K562 (cell line): ENCODE measurements around the gene KLK13. TPM values are rescaled to one million over a fixed set of nuclear protein-coding genes. Genes with fewer than 3 reads are reported as not detected.
A peak's percentile ranks its signal among the peaks of the same experiment; 100 is the strongest.

Source experiments
- ARID2 ChIP-seq: fragments of 450-650 bp; IDR thresholded peaks from 2 replicates; pipeline ENCODE4 v1.6.1; 2017; ENCODE audit warnings: antibody characterized with exemption, mild to moderate bottlenecking
- ASH1L ChIP-seq: fragments of 450-650 bp; IDR thresholded peaks from 2 replicates; pipeline ENCODE4 v1.6.1; 2018; ENCODE audit warnings: borderline replicate concordance, mild to moderate bottlenecking, low read depth; ENCODE audit not compliant: partially characterized antibody
- CBFA2T3 ChIP-seq: fragments of 450-650 bp; IDR thresholded peaks from 2 replicates; pipeline ENCODE4 v1.6.1; 2017
- KDM4B ChIP-seq, 2 experiments: fragments of 450-650 bp in 1 of 2; sonication (generic) in 1 of 2; IDR thresholded peaks; 2 replicates each; pipeline ENCODE4 v1.6.1; 2016 to 2017; ENCODE audit warnings: borderline replicate concordance in 2 of 2, antibody characterized with exemption in 1 of 2, low read depth in 1 of 2, mild to moderate bottlenecking in 1 of 2
- MCM2 ChIP-seq: fragments of 450-650 bp; IDR thresholded peaks from 2 replicates; pipeline ENCODE4 v1.6.1; 2017; ENCODE audit warnings: low read depth, mild to moderate bottlenecking
- NONO ChIP-seq, 2 experiments: fragments of 200-400 bp in 1 of 2; fragments of 450-650 bp in 1 of 2; formaldehyde crosslinking in 1 of 2; IDR thresholded peaks; 2 replicates each; pipeline ENCODE4 v1.6.1; 2017; ENCODE audit warnings: low read depth in 2 of 2, mild to moderate bottlenecking in 2 of 2, moderate library complexity in 2 of 2, low read length in 1 of 2
- RAD21 ChIP-seq, 2 experiments: fragments of 250-450 bp in 1 of 2; fragments of 450-650 bp in 1 of 2; sonication (Bioruptor Pico) in 1 of 2; formaldehyde crosslinking in 1 of 2; IDR thresholded peaks in 1 of 2; conservative IDR thresholded peaks in 1 of 2; 2 replicates each; pipeline versions ENCODE4 v1.4.0 to v1.8.0; 2020 to 2022; ENCODE audit warnings: mild to moderate bottlenecking in 2 of 2, moderate library complexity in 1 of 2
- SP2 ChIP-seq: IDR thresholded peaks from 2 replicates; pipeline ENCODE4 v1.6.1; 2011; ENCODE audit warnings: mild to moderate bottlenecking, low read depth, low read length, moderate library complexity; ENCODE audit not compliant: poor library complexity, severe bottlenecking; ENCODE audit errors: extremely low read depth
- SREBF1 ChIP-seq: fragments of 150-350 bp; IDR thresholded peaks from 2 replicates; pipeline ENCODE4 v1.6.1; 2014; ENCODE audit warnings: antibody characterized with exemption, low read depth, low read length, borderline replicate concordance
- ZBED1 ChIP-seq: IDR thresholded peaks from 2 replicates; pipeline ENCODE4 v1.6.1; 2014
- ZNF175 ChIP-seq: fragments of 200-800 bp; sonication (Bioruptor generic); IDR thresholded peaks from 2 replicates; pipeline ENCODE4 v1.6.1; 2016; ENCODE audit warnings: low read depth, mild to moderate bottlenecking, missing genetic modification characterization, missing compliant biosample characterization
- polyA plus RNA-seq, 8 experiments: library from polyadenylated mRNA; depleted of rRNA in 4 of 8; stranded (reverse) in 5 of 8; unstranded in 3 of 8; fragments of >200 nt; fragmentation: Nextera tagmentation in 2 of 8; fragmentation: Illumina TruSeq in 1 of 8; extraction: Ambion mirVana in 2 of 8; extraction: Trizol in 1 of 8; gene quantifications; 2 replicates each; pipeline versions ENCODE4 v1.2.1 to v1.2.3, GENCODE V29; 2011 to 2014; ENCODE audit warnings: inconsistent platforms in 1 of 8, missing spikeins in 1 of 8
- total RNA-seq, 7 experiments: library from RNA; depleted of rRNA in 6 of 7; stranded (reverse); fragments of >200 nt in 6 of 7; fragmentation: Illumina TruSeq in 2 of 7; extraction: Trizol in 2 of 7; gene quantifications; 2 replicates each; pipeline versions ENCODE4 v1.2.1 to v1.2.3, GENCODE V29; 2011 to 2021; ENCODE audit warnings: low replicate concordance in 1 of 7
- TF ChIP-seq, protein P1 (sequence below): IDR thresholded peaks from 2 replicates; pipeline ENCODE4 v1.6.1; 2011; ENCODE audit warnings: borderline replicate concordance, low read depth, mild to moderate bottlenecking, moderate library complexity, low read length; ENCODE audit not compliant: insufficient read depth, poor library complexity, severe bottlenecking
- TF ChIP-seq, protein P2 (sequence below): sonication (generic); formaldehyde crosslinking; IDR thresholded peaks from 2 replicates; pipeline ENCODE4 v1.8.0; 2023; ENCODE audit warnings: mild to moderate bottlenecking, missing genetic modification reagents
- TF ChIP-seq, protein P3 (sequence below): fragments of 250-450 bp; sonication (Bioruptor Pico); IDR thresholded peaks from 2 replicates; pipeline ENCODE4 v1.8.0; 2022; ENCODE audit warnings: moderate library complexity, mild to moderate bottlenecking, inconsistent platforms
- TF ChIP-seq, protein P4 (sequence below): sonication (generic); formaldehyde crosslinking; IDR thresholded peaks from 2 replicates; pipeline ENCODE4 v1.9.0; 2022; ENCODE audit warnings: mild to moderate bottlenecking, missing genetic modification reagents
- TF ChIP-seq, protein P5 (sequence below): fragments of 200-800 bp; sonication (Bioruptor generic); IDR thresholded peaks from 2 replicates; pipeline ENCODE4 v1.6.1; 2017; ENCODE audit warnings: missing genetic modification characterization, missing compliant biosample characterization
- TF ChIP-seq, protein P6 (sequence below): fragments of 250-450 bp; sonication (Bioruptor Pico); IDR thresholded peaks from 2 replicates; pipeline ENCODE4 v1.8.0; 2022; ENCODE audit warnings: inconsistent platforms

The KLK13 gene
- total and polyA plus RNA-seq, 9 of the 15 experiments (the other 6 are each of a cell fraction or from before 2014, with no cell fraction given), result 0.72 to 9.0 (median 2.3) TPM

DNA sequence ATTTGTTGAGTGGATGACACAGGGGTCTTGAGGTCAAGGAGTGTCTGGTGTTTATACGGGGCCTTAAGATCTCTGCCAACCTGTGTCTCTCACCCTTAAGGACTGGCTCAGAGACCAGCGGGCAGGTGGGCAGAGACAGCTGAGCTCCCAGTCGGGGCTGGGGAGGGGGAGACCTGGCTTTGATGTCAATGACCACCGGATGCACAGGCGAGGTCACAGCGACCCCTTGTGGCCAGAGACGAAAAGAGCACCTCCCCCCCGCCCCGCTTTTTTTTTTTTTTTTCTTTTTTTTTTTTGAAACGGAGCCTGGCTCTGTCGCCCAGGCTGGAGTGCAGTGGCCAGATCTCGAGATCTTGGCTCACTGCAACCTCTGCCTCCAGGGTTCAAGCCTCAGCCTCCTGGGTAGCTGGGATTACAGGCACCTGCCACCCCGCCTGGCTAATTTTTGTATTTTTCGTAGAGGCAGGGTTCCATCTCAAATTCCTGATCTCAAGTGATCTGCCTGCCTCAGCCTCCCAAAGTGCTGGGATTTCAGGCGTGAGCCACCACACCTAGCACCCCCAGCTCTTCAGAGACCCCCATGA, 29.9 kb upstream of the KLK13 start (continued):
- TF ChIP-seq ASH1L (no peak), MCM2 (no peak), SREBF1 (no peak), KDM4B (IDR thresholded peaks at IDR 0.05; ENCODE audit: borderline replicate concordance in 2 of 2, low read depth in 1 of 2) (no peak), SP2 (no peak), CBFA2T3 (no peak), ZBED1 (no peak), RAD21 (CRISPR knock-in tag; conservative IDR thresholded peaks at IDR 0.05 in 1 of 2, IDR thresholded peaks at IDR 0.05 in 1 of 2) (peak; percentile 52 to 68), ZNF175 (CRISPR knock-in tag) (no peak), ARID2 (0 out of 2 replicates have a peak, but pooled peaks have one; percentile 54), NONO (IDR thresholded peaks at IDR 0.05; ENCODE audit: low read depth in 2 of 2, low read length in 1 of 2) (no peak)
- TF ChIP-seq, protein P1, sequence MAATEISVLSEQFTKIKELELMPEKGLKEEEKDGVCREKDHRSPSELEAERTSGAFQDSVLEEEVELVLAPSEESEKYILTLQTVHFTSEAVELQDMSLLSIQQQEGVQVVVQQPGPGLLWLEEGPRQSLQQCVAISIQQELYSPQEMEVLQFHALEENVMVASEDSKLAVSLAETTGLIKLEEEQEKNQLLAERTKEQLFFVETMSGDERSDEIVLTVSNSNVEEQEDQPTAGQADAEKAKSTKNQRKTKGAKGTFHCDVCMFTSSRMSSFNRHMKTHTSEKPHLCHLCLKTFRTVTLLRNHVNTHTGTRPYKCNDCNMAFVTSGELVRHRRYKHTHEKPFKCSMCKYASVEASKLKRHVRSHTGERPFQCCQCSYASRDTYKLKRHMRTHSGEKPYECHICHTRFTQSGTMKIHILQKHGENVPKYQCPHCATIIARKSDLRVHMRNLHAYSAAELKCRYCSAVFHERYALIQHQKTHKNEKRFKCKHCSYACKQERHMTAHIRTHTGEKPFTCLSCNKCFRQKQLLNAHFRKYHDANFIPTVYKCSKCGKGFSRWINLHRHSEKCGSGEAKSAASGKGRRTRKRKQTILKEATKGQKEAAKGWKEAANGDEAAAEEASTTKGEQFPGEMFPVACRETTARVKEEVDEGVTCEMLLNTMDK, result peak; percentile 26
- TF ChIP-seq, protein P2, sequence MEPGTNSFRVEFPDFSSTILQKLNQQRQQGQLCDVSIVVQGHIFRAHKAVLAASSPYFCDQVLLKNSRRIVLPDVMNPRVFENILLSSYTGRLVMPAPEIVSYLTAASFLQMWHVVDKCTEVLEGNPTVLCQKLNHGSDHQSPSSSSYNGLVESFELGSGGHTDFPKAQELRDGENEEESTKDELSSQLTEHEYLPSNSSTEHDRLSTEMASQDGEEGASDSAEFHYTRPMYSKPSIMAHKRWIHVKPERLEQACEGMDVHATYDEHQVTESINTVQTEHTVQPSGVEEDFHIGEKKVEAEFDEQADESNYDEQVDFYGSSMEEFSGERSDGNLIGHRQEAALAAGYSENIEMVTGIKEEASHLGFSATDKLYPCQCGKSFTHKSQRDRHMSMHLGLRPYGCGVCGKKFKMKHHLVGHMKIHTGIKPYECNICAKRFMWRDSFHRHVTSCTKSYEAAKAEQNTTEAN (CRISPR knock-in tag), result no peak
- TF ChIP-seq, protein P3, sequence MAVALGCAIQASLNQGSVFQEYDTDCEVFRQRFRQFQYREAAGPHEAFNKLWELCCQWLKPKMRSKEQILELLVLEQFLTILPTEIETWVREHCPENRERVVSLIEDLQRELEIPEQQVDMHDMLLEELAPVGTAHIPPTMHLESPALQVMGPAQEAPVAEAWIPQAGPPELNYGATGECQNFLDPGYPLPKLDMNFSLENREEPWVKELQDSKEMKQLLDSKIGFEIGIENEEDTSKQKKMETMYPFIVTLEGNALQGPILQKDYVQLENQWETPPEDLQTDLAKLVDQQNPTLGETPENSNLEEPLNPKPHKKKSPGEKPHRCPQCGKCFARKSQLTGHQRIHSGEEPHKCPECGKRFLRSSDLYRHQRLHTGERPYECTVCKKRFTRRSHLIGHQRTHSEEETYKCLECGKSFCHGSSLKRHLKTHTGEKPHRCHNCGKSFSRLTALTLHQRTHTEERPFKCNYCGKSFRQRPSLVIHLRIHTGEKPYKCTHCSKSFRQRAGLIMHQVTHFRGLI (CRISPR knock-in tag), result no peak
- TF ChIP-seq, protein P4, sequence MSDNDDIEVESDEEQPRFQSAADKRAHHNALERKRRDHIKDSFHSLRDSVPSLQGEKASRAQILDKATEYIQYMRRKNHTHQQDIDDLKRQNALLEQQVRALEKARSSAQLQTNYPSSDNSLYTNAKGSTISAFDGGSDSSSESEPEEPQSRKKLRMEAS (CRISPR knock-in tag), result no peak
- TF ChIP-seq, protein P5, sequence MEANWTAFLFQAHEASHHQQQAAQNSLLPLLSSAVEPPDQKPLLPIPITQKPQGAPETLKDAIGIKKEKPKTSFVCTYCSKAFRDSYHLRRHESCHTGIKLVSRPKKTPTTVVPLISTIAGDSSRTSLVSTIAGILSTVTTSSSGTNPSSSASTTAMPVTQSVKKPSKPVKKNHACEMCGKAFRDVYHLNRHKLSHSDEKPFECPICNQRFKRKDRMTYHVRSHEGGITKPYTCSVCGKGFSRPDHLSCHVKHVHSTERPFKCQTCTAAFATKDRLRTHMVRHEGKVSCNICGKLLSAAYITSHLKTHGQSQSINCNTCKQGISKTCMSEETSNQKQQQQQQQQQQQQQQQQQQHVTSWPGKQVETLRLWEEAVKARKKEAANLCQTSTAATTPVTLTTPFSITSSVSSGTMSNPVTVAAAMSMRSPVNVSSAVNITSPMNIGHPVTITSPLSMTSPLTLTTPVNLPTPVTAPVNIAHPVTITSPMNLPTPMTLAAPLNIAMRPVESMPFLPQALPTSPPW (CRISPR knock-in tag), result peak; percentile 74
- TF ChIP-seq, protein P6, sequence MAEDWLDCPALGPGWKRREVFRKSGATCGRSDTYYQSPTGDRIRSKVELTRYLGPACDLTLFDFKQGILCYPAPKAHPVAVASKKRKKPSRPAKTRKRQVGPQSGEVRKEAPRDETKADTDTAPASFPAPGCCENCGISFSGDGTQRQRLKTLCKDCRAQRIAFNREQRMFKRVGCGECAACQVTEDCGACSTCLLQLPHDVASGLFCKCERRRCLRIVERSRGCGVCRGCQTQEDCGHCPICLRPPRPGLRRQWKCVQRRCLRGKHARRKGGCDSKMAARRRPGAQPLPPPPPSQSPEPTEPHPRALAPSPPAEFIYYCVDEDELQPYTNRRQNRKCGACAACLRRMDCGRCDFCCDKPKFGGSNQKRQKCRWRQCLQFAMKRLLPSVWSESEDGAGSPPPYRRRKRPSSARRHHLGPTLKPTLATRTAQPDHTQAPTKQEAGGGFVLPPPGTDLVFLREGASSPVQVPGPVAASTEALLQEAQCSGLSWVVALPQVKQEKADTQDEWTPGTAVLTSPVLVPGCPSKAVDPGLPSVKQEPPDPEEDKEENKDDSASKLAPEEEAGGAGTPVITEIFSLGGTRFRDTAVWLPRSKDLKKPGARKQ (CRISPR knock-in tag), result no peak
